Panc1 (cell line): Measurements from ENCODE around the gene SNORC. TPM values are rescaled to one million over a fixed set of nuclear protein-coding genes. Genes with fewer than 3 reads are reported as not detected.

Experiments
- ATAC-seq: fragments of 200-7000 bp; cut with Tn5 transposase; 2 replicates; pipeline ENCODE4 v1.9.1; 2020; ENCODE audit warnings: mild to moderate bottlenecking, moderate library complexity
- BruUV-seq: library from RNA; stranded (reverse); fragments of 400-500 nt; replicated peaks from 2 replicates; lab custom pipeline; 2021; lab: Mats Ljungman, UMichigan
- CTCF ChIA-PET: fragments of 300-600 bp; sonication (Branson Sonifier 250); formaldehyde crosslinking; loops from one replicate; lab custom pipeline; 2022; ENCODE audit warnings: antibody characterized with exemption; lab: Charles Lee
- POLR2A ChIA-PET: fragments of 300-600 bp; sonication (Branson Sonifier 250); formaldehyde crosslinking; loops from one replicate; lab custom pipeline; 2022; ENCODE audit warnings: antibody characterized with exemption; lab: Charles Lee
- DNase-seq: peaks from one replicate; pipeline ENCODE4 v3.0.0-alpha.2; 2010; ENCODE audit warnings: low read depth, low spot score
- H3K27ac ChIP-seq: 2 replicates; pipeline ENCODE4 v1.5.1; 2011; ENCODE audit warnings: mild to moderate bottlenecking, low read length, inconsistent platforms
- H3K27me3 ChIP-seq: fragments of 200-500 bp; sonication (Bioruptor generic); 2 replicates; pipeline ENCODE4 v1.6.0; 2014; ENCODE audit warnings: low read length, inconsistent platforms; ENCODE audit not compliant: control insufficient read depth, insufficient read depth
- H3K36me3 ChIP-seq: fragments of 200-500 bp; sonication (Bioruptor generic); 2 replicates; pipeline ENCODE4 v1.5.1; 2014; ENCODE audit warnings: inconsistent platforms, mild to moderate bottlenecking, low read length, moderate library complexity; ENCODE audit not compliant: control insufficient read depth, insufficient read depth
- H3K4me1 ChIP-seq: 2 replicates; pipeline ENCODE4 v1.5.1; 2011; ENCODE audit warnings: inconsistent platforms, mild to moderate bottlenecking, low read length, moderate library complexity; ENCODE audit not compliant: control insufficient read depth, insufficient read depth
- H3K4me3 ChIP-seq, 2 experiments: 2 replicates each; pipeline ENCODE4 v1.5.1; 2011 to 2012; ENCODE audit warnings: low read depth in 2 of 2, low read length in 2 of 2, mild to moderate bottlenecking in 2 of 2, inconsistent platforms in 1 of 2, moderate library complexity in 1 of 2
- H3K9me3 ChIP-seq: fragments of 200-500 bp; sonication (Bioruptor generic); 2 replicates; pipeline ENCODE4 v1.5.1; 2014; ENCODE audit warnings: low read depth, mild to moderate bottlenecking, inconsistent platforms, low read length, moderate library complexity; ENCODE audit not compliant: control insufficient read depth, insufficient read depth
- CTCF ChIP-seq: fragments of 450-650 bp; IDR thresholded peaks from 2 replicates; pipeline ENCODE4 v1.5.1; 2017; ENCODE audit warnings: mild to moderate bottlenecking
- POLR2AphosphoS5 ChIP-seq: IDR thresholded peaks from 2 replicates; pipeline ENCODE4 v1.6.1; 2012; ENCODE audit warnings: mild to moderate bottlenecking, low read depth, low read length, moderate library complexity
- REST ChIP-seq, 2 experiments: IDR thresholded peaks; 2 replicates each; pipeline ENCODE4 v1.6.1; 2011 to 2012; ENCODE audit warnings: low read depth in 2 of 2, control low read depth in 1 of 2, low read length in 1 of 2, mild to moderate bottlenecking in 1 of 2, moderate library complexity in 1 of 2; ENCODE audit not compliant: insufficient read depth in 1 of 2
- SIN3A ChIP-seq: IDR thresholded peaks from 2 replicates; pipeline ENCODE4 v1.6.1; 2012; ENCODE audit warnings: low read depth, mild to moderate bottlenecking, low read length, moderate library complexity, borderline replicate concordance; ENCODE audit not compliant: insufficient read depth
- TCF7L2 ChIP-seq: IDR thresholded peaks from 2 replicates; pipeline ENCODE4 v1.6.1; 2011; ENCODE audit warnings: mild to moderate bottlenecking, low read depth, low read length, inconsistent platforms
- in situ Hi-C: cut with HindIII; loops from 2 replicates; pipeline ENCODE4 v1.10.0; 2016; ENCODE audit warnings: low sequenced_read_pairs, low pct_unique_long_range_greater_than_20kb
- intact Hi-C: fragments of 100-400 bp; cut with micrococcal nuclease; formaldehyde crosslinking; loops from one replicate; pipeline ENCODE4 v1.10.0; 2022; ENCODE audit not compliant: unreplicated experiment
- total RNA-seq: library from RNA; stranded (reverse); gene quantifications from one replicate; pipeline ENCODE4 v1.2.1, GENCODE V29; 2021; ENCODE audit not compliant: unreplicated experiment

SNORC gene
- total RNA-seq, 1 experiment from 2014 or later, result 6.8 TPM

DNA sequence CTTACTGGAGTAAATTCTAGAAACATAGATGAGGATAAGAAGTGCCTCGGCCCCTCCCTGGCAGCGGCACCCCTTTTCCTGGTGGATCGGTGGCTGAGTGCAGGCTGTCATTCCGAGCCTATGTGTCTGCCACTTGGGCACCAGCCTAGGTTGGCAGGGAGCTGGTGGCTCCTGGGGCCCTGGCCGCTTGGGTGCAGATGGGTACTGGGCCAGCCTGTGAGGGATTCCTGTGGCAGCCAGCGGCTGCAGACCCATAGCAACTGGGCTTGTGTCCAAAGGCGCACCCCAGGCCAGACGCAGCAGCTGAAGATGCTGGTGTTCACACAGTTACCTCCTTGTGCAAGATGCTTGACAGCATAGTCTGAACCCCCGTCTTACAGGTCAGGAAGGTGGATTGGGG lies 2.8 kb downstream of the SNORC start:
- no peak for DNase-seq
- Histone ChIP-seq H3K4me1 (peaks cover 13% of the 10 kb centered on the region), H3K9me3 (no peaks in the 10 kb centered on the region), H3K36me3 (no peaks in the 10 kb centered on the region), H3K27ac (no peak overlapping the region), H3K4me3 (no peak overlapping the region), H3K27me3 (no peaks in the 10 kb centered on the region)
- in situ Hi-C loops (no loop called here), intact Hi-C loops (no loop called here)
- POLR2A ChIA-PET, result interaction anchor here (0.6 kb wide), 1 partner anchor 301 kb away, joined by 3 read pairs; no protein-coding TSS in a partner anchor
- ATAC-seq, result no peak
- CTCF ChIA-PET, result no interaction called here
- BruUV-seq, result no TSS peak
- TF ChIP-seq SIN3A, result no peak

DNA sequence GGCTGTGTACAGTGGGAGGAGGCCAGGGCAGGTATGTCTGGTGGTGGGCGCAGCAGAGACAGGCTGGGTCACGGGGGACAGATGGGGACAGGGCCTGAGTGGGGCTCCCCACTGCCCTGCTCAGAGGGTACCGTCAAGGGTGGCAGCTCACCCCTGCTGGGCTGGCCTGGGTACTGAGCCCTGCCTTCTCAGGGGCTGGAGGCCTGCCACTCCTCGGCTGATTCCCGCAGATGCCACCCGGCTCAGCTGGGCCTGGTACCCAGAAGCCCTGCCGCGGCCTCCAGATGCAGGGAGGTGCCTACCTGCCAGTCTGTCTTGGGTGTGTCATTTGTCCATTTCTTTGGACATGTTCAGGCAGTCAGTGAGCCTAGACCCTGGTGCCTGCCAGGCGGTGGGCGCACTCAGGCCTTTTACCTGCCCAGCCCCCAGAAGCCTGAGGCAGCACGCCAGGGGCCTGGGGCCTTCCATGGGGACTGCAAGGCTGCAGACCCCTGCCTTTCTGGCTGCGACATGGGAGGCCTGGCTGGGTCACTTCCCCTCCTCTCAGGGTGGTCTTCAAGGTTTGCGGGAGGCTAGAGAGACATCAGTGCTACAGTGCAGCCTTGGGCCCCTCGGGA lies 3.3 kb downstream of the SNORC start:
- BruUV-seq, result no TSS peak
- ChIA-PET CTCF (no interaction called here), POLR2A (interaction anchor here (0.6 kb wide), 1 partner anchor 300 kb away, joined by 3 read pairs; no protein-coding TSS in a partner anchor)
- ATAC-seq, result no peak
- Histone ChIP-seq H3K9me3 (no peaks in the 10 kb centered on the region), H3K27me3 (no peaks in the 10 kb centered on the region), H3K27ac (no peak overlapping the region), H3K4me3 (no peak overlapping the region), H3K36me3 (no peaks in the 10 kb centered on the region), H3K4me1 (peaks cover 14% of the 10 kb centered on the region)
- TF ChIP-seq REST (IDR thresholded peaks at IDR 0.05; ENCODE audit: insufficient read depth in 1 of 2, low read depth in 2 of 2, low read length in 1 of 2), result no peak
- TF ChIP-seq SIN3A, result no peak
- no peak for TF ChIP-seq POLR2AphosphoS5
- TF ChIP-seq CTCF, result no peak
- TF ChIP-seq TCF7L2, result no peak
- intact Hi-C loops (no loop called here), in situ Hi-C loops (no loop called here)
- no peak for DNase-seq

DNA sequence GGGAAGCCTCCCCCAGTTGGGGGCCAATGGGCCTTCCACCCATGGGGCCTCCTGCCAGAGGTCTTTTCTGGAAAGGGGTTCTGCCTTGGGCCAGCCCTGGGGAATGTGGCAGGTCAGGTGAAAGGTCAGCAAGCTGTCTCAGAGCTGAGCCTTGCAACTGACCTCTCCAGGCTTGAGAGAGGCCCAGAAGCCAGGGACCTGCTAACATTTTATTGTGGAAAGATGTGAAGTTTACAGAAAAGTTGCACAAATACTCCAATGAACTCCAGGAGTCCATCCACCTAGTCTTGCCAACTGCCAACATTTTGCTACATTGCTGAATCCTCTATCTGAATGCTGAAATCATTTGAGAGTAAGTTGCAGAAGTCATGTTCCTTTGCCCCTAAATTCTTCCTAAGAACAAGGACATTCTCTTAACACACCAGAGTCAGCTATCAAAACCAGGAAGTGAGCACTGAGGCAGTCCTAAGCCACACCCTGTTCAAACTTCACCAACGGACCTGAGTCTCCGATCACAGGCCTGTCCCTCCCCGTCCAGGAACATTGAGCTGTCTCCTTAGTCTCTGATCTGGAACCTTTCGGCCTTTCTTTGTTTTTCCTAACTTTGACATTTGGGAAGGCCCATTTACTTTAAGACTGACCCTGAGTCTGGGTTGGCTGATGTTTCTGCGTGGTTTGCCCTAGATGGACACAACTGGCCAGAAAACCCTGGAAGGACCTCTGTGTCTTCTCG lies 4.0 kb downstream of the SNORC start:
- DNase-seq (no peak), ATAC-seq (no peak)
- BruUV-seq, result no TSS peak
- in situ Hi-C loops, result no loop called here
- H3K4me1 ChIP-seq, result peaks cover 21% of the 10 kb centered on the region
- CTCF ChIA-PET, result no interaction called here
- intact Hi-C loops, result no loop called here
- H3K4me3 ChIP-seq, result no peak overlapping the region
- no peaks in the 10 kb centered on the region for H3K27me3 ChIP-seq
- TF ChIP-seq SIN3A, result no peak
- TF ChIP-seq CTCF, result no peak
- no peak for TF ChIP-seq REST (IDR thresholded peaks at IDR 0.05; ENCODE audit: insufficient read depth in 1 of 2, low read depth in 2 of 2, low read length in 1 of 2)
- TF ChIP-seq POLR2AphosphoS5, result no peak
- no peak for TF ChIP-seq TCF7L2
- no peaks in the 10 kb centered on the region for H3K9me3 ChIP-seq
- 0 out of 2 replicates have a peak overlapping the region, but pooled peaks have one; percentile 17 for H3K27ac ChIP-seq
- no peaks in the 10 kb centered on the region for H3K36me3 ChIP-seq
- POLR2A ChIA-PET, result no interaction called here
